Panc1 (cell line): ENCODE data around the gene GPR15LG. TPM values are rescaled to one million over a fixed set of nuclear protein-coding genes. Genes with fewer than 3 reads are reported as not detected.

ENCODE experiments used
- ATAC-seq: fragments of 200-7000 bp; cut with Tn5 transposase; 2 replicates; pipeline ENCODE4 v1.9.1; 2020; ENCODE audit warnings: mild to moderate bottlenecking, moderate library complexity
- BruUV-seq: library from RNA; stranded (reverse); fragments of 400-500 nt; replicated peaks from 2 replicates; lab custom pipeline; 2021; lab: Mats Ljungman, UMichigan
- CTCF ChIA-PET: fragments of 300-600 bp; sonication (Branson Sonifier 250); formaldehyde crosslinking; loops from one replicate; lab custom pipeline; 2022; ENCODE audit warnings: antibody characterized with exemption; lab: Charles Lee
- POLR2A ChIA-PET: fragments of 300-600 bp; sonication (Branson Sonifier 250); formaldehyde crosslinking; loops from one replicate; lab custom pipeline; 2022; ENCODE audit warnings: antibody characterized with exemption; lab: Charles Lee
- DNase-seq: peaks from one replicate; pipeline ENCODE4 v3.0.0-alpha.2; 2010; ENCODE audit warnings: low read depth, low spot score
- H3K27ac ChIP-seq: 2 replicates; pipeline ENCODE4 v1.5.1; 2011; ENCODE audit warnings: mild to moderate bottlenecking, low read length, inconsistent platforms
- H3K27me3 ChIP-seq: fragments of 200-500 bp; sonication (Bioruptor generic); 2 replicates; pipeline ENCODE4 v1.6.0; 2014; ENCODE audit warnings: low read length, inconsistent platforms; ENCODE audit not compliant: control insufficient read depth, insufficient read depth
- H3K36me3 ChIP-seq: fragments of 200-500 bp; sonication (Bioruptor generic); 2 replicates; pipeline ENCODE4 v1.5.1; 2014; ENCODE audit warnings: inconsistent platforms, mild to moderate bottlenecking, low read length, moderate library complexity; ENCODE audit not compliant: control insufficient read depth, insufficient read depth
- H3K4me1 ChIP-seq: 2 replicates; pipeline ENCODE4 v1.5.1; 2011; ENCODE audit warnings: inconsistent platforms, mild to moderate bottlenecking, low read length, moderate library complexity; ENCODE audit not compliant: control insufficient read depth, insufficient read depth
- H3K4me3 ChIP-seq, 2 experiments: 2 replicates each; pipeline ENCODE4 v1.5.1; 2011 to 2012; ENCODE audit warnings: low read depth in 2 of 2, low read length in 2 of 2, mild to moderate bottlenecking in 2 of 2, inconsistent platforms in 1 of 2, moderate library complexity in 1 of 2
- H3K9me3 ChIP-seq: fragments of 200-500 bp; sonication (Bioruptor generic); 2 replicates; pipeline ENCODE4 v1.5.1; 2014; ENCODE audit warnings: low read depth, mild to moderate bottlenecking, inconsistent platforms, low read length, moderate library complexity; ENCODE audit not compliant: control insufficient read depth, insufficient read depth
- POLR2AphosphoS5 ChIP-seq: IDR thresholded peaks from 2 replicates; pipeline ENCODE4 v1.6.1; 2012; ENCODE audit warnings: mild to moderate bottlenecking, low read depth, low read length, moderate library complexity
- SIN3A ChIP-seq: IDR thresholded peaks from 2 replicates; pipeline ENCODE4 v1.6.1; 2012; ENCODE audit warnings: low read depth, mild to moderate bottlenecking, low read length, moderate library complexity, borderline replicate concordance; ENCODE audit not compliant: insufficient read depth
- TCF7L2 ChIP-seq: IDR thresholded peaks from 2 replicates; pipeline ENCODE4 v1.6.1; 2011; ENCODE audit warnings: mild to moderate bottlenecking, low read depth, low read length, inconsistent platforms
- in situ Hi-C: cut with HindIII; loops from 2 replicates; pipeline ENCODE4 v1.10.0; 2016; ENCODE audit warnings: low sequenced_read_pairs, low pct_unique_long_range_greater_than_20kb
- intact Hi-C: fragments of 100-400 bp; cut with micrococcal nuclease; formaldehyde crosslinking; loops from one replicate; pipeline ENCODE4 v1.10.0; 2022; ENCODE audit not compliant: unreplicated experiment
- total RNA-seq: library from RNA; stranded (reverse); gene quantifications from one replicate; pipeline ENCODE4 v1.2.1, GENCODE V29; 2021; ENCODE audit not compliant: unreplicated experiment
- TF ChIP-seq, protein P1 (sequence below): fragments of 450-650 bp; IDR thresholded peaks from 2 replicates; pipeline ENCODE4 v1.5.1; 2017; ENCODE audit warnings: mild to moderate bottlenecking
- TF ChIP-seq, protein P2 (sequence below), 2 experiments: IDR thresholded peaks; 2 replicates each; pipeline ENCODE4 v1.6.1; 2011 to 2012; ENCODE audit warnings: low read depth in 2 of 2, control low read depth in 1 of 2, low read length in 1 of 2, mild to moderate bottlenecking in 1 of 2, moderate library complexity in 1 of 2; ENCODE audit not compliant: insufficient read depth in 1 of 2

The GPR15LG gene
- total RNA-seq, 1 experiment from 2014 or later: 0.41 TPM

DNA sequence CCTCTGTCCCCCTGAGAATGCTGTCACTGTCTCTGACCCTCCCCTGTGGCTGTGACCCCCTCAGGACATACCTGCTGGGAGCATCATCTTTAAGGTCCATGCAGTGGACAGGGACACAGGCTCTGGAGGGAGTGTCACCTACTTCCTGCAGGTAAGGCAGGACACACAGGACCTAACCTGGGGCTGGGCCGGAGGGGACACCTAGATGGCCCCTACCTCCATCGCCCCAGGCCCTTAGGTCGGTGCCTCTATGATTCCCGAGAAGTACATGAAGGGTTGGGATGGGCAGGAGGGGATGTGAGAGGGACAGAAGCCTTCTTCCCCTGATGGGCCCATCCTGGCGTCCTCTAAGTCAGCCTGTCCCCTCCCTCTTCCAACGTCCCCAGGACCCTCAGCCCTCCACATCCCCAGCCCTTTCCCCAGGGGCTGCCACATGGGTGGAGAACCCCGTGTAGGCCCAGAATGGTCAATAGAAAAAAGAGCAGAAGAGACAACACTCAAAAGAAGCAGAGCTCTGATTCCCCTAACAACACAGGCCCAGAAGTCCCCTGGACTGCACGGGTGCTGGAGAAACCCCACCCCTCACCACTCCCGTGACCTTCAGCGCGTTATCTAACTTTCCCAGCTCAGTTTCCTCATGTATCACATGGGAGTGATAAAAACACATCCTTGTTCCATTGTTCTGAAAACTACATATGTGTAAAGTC is 27.1 kb downstream of the GPR15LG start:
- ChIA-PET POLR2A (no interaction called here), CTCF (no interaction called here)

DNA sequence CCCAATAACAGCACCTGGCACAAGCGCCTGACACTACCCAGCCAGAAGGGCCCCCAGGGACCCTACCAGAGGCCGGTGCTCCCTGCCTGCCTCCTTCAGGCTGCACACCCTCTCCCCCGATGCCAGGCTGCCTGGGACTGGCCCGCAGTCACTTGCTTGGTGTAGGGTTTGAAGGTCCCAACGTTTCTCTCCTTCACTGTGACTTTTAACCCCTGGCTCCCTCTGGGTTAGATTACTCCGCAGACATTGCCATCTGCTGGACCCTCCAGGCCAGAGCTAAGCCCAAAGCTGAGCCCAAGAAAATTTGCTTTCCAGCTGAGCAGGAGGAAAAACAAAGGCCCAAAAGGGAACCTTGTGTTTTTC is 27.6 kb downstream of the GPR15LG start:
- no peak overlapping the region for H3K27ac ChIP-seq
- peaks cover 19% of the 10 kb centered on the region for H3K27me3 ChIP-seq
- no peaks in the 10 kb centered on the region for H3K9me3 ChIP-seq
- POLR2A ChIA-PET: no interaction called here
- peaks cover 2% of the 10 kb centered on the region for H3K4me1 ChIP-seq
- CTCF ChIA-PET: no interaction called here
- no peak for ATAC-seq
- no peaks in the 10 kb centered on the region for H3K36me3 ChIP-seq
- in situ Hi-C loops (no loop called here), intact Hi-C loops (no loop called here)
- no TSS peak for BruUV-seq
- no peak overlapping the region for H3K4me3 ChIP-seq
- no peak for DNase-seq
- TF ChIP-seq, protein P1, sequence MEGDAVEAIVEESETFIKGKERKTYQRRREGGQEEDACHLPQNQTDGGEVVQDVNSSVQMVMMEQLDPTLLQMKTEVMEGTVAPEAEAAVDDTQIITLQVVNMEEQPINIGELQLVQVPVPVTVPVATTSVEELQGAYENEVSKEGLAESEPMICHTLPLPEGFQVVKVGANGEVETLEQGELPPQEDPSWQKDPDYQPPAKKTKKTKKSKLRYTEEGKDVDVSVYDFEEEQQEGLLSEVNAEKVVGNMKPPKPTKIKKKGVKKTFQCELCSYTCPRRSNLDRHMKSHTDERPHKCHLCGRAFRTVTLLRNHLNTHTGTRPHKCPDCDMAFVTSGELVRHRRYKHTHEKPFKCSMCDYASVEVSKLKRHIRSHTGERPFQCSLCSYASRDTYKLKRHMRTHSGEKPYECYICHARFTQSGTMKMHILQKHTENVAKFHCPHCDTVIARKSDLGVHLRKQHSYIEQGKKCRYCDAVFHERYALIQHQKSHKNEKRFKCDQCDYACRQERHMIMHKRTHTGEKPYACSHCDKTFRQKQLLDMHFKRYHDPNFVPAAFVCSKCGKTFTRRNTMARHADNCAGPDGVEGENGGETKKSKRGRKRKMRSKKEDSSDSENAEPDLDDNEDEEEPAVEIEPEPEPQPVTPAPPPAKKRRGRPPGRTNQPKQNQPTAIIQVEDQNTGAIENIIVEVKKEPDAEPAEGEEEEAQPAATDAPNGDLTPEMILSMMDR: no peak
- TF ChIP-seq, protein P2, sequence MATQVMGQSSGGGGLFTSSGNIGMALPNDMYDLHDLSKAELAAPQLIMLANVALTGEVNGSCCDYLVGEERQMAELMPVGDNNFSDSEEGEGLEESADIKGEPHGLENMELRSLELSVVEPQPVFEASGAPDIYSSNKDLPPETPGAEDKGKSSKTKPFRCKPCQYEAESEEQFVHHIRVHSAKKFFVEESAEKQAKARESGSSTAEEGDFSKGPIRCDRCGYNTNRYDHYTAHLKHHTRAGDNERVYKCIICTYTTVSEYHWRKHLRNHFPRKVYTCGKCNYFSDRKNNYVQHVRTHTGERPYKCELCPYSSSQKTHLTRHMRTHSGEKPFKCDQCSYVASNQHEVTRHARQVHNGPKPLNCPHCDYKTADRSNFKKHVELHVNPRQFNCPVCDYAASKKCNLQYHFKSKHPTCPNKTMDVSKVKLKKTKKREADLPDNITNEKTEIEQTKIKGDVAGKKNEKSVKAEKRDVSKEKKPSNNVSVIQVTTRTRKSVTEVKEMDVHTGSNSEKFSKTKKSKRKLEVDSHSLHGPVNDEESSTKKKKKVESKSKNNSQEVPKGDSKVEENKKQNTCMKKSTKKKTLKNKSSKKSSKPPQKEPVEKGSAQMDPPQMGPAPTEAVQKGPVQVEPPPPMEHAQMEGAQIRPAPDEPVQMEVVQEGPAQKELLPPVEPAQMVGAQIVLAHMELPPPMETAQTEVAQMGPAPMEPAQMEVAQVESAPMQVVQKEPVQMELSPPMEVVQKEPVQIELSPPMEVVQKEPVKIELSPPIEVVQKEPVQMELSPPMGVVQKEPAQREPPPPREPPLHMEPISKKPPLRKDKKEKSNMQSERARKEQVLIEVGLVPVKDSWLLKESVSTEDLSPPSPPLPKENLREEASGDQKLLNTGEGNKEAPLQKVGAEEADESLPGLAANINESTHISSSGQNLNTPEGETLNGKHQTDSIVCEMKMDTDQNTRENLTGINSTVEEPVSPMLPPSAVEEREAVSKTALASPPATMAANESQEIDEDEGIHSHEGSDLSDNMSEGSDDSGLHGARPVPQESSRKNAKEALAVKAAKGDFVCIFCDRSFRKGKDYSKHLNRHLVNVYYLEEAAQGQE (IDR thresholded peaks at IDR 0.05; ENCODE audit: insufficient read depth in 1 of 2, low read depth in 2 of 2, low read length in 1 of 2): no peak
- TF ChIP-seq TCF7L2 (no peak), POLR2AphosphoS5 (no peak), SIN3A (no peak)

More for the DNA sequence above, 27.1 kb downstream of the GPR15LG start:
- BruUV-seq: no TSS peak
- H3K4me3 ChIP-seq: no peak overlapping the region
- no peak overlapping the region for H3K27ac ChIP-seq
- ATAC-seq (no peak), DNase-seq (no peak)
- no peaks in the 10 kb centered on the region for H3K36me3 ChIP-seq
- in situ Hi-C loops (no loop called here), intact Hi-C loops (no loop called here)
- H3K27me3 ChIP-seq: peaks cover 25% of the 10 kb centered on the region
- peaks cover 6% of the 10 kb centered on the region for H3K4me1 ChIP-seq
- H3K9me3 ChIP-seq: no peaks in the 10 kb centered on the region
- TF ChIP-seq, protein P1: no peak
- no peak for TF ChIP-seq SIN3A
- no peak for TF ChIP-seq POLR2AphosphoS5
